IMR-90 (cell line): Measurements from ENCODE around the gene C10orf120. TPM values are rescaled to one million over a fixed set of nuclear protein-coding genes. Genes with fewer than 3 reads are reported as not detected.

Source experiments
- ATAC-seq: fragments of 200-7000 bp; cut with Tn5 transposase; 2 replicates; pipeline ENCODE4 v1.9.1; 2020; ENCODE audit warnings: low read depth, mild to moderate bottlenecking, moderate library complexity
- BruUV-seq: library from RNA; stranded (reverse); fragments of 400-500 nt; replicated peaks from 2 replicates; lab custom pipeline; 2021; lab: Mats Ljungman, UMichigan
- CTCF ChIA-PET: fragments of 300-600 bp; formaldehyde crosslinking; extraction: SDS; loops from one replicate; lab custom pipeline; 2021; ENCODE audit warnings: antibody characterized with exemption; lab: Yijun Ruan, JAX
- POLR2A ChIA-PET: fragments of 300-600 bp; sonication (Branson Sonifier 250); formaldehyde crosslinking; loops from one replicate; lab custom pipeline; 2022; ENCODE audit warnings: antibody characterized with exemption; ENCODE audit not compliant: unreplicated experiment; lab: Charles Lee
- DNase-seq: peaks from one replicate; pipeline ENCODE4 v3.0.0; 2013
- H2AFZ ChIP-seq: replicated peaks from 2 replicates; pipeline ENCODE3; 2013; ENCODE audit warnings: low read length, mild to moderate bottlenecking; ENCODE audit not compliant: poor library complexity
- H2AK5ac ChIP-seq: 2 replicates; pipeline ENCODE4 v1.6.1; 2013; ENCODE audit warnings: low read depth, low read length, inconsistent platforms
- H2AK9ac ChIP-seq: replicated peaks from 2 replicates; pipeline ENCODE3; 2013; ENCODE audit warnings: mild to moderate bottlenecking, low read depth, low read length, moderate library complexity; ENCODE audit not compliant: poor library complexity
- H2BK120ac ChIP-seq: 2 replicates; pipeline ENCODE4 v1.6.1; 2013; ENCODE audit warnings: low read depth, low read length, inconsistent platforms
- H2BK15ac ChIP-seq: 3 replicates; pipeline ENCODE4 v1.6.1; 2013; ENCODE audit warnings: low read depth, low read length, inconsistent platforms
- H2BK20ac ChIP-seq: 2 replicates; pipeline ENCODE4 v1.6.1; 2013; ENCODE audit warnings: low read depth, mild to moderate bottlenecking, inconsistent platforms, low read length, moderate library complexity
- H2BK5ac ChIP-seq: 2 replicates; pipeline ENCODE4 v1.6.1; 2013; ENCODE audit warnings: mild to moderate bottlenecking, low read depth, low read length, inconsistent platforms; ENCODE audit not compliant: poor library complexity, severe bottlenecking
- H3K14ac ChIP-seq: replicated peaks from 2 replicates; pipeline ENCODE4 v1.6.1; 2013; ENCODE audit warnings: low read depth, low read length, inconsistent platforms
- H3K18ac ChIP-seq: 2 replicates; pipeline ENCODE4 v1.6.1; 2013; ENCODE audit warnings: low read depth, low read length, control low read depth
- H3K23ac ChIP-seq: 2 replicates; pipeline ENCODE4 v1.6.1; 2013; ENCODE audit warnings: low read depth, low read length, inconsistent platforms
- H3K27ac ChIP-seq: 2 replicates; pipeline ENCODE4 v1.5.1; 2013; ENCODE audit warnings: mild to moderate bottlenecking, control low read depth, low read length; ENCODE audit not compliant: insufficient read depth
- H3K27me3 ChIP-seq: 2 replicates; pipeline ENCODE4 v1.6.1; 2013; ENCODE audit warnings: low read length; ENCODE audit not compliant: control insufficient read depth, insufficient read depth
- H3K36me3 ChIP-seq: 2 replicates; pipeline ENCODE4 v1.6.1; 2013; ENCODE audit warnings: low read length, mixed read lengths; ENCODE audit not compliant: control insufficient read depth, insufficient read depth
- H3K4ac ChIP-seq: 2 replicates; pipeline ENCODE4 v1.6.1; 2013; ENCODE audit warnings: low read depth, low read length, inconsistent platforms
- H3K4me1 ChIP-seq: 2 replicates; pipeline ENCODE4 v1.6.1; 2013; ENCODE audit warnings: low read length, mixed read lengths; ENCODE audit not compliant: control insufficient read depth, insufficient read depth
- H3K4me2 ChIP-seq: 2 replicates; pipeline ENCODE4 v1.6.1; 2013; ENCODE audit warnings: low read depth, mild to moderate bottlenecking, control low read depth, low read length, moderate library complexity
- H3K4me3 ChIP-seq: 2 replicates; pipeline ENCODE4 v1.5.1; 2013; ENCODE audit warnings: low read depth, mild to moderate bottlenecking, control low read depth, low read length, moderate library complexity; ENCODE audit not compliant: insufficient read depth
- H3K56ac ChIP-seq: 2 replicates; pipeline ENCODE4 v1.6.1; 2013; ENCODE audit warnings: low read length, inconsistent platforms; ENCODE audit not compliant: insufficient read depth; ENCODE audit errors: extremely low read depth
- H3K79me1 ChIP-seq, 2 experiments: 2 replicates each; pipeline ENCODE4 v1.6.1; 2013; ENCODE audit warnings: low read length in 2 of 2, inconsistent platforms in 1 of 2, low read depth in 1 of 2
- H3K9ac ChIP-seq: 2 replicates; pipeline ENCODE4 v1.6.1; 2013; ENCODE audit warnings: low read depth, low read length, control low read depth
- H3K9me1 ChIP-seq: 2 replicates; pipeline ENCODE4 v1.6.1; 2013; ENCODE audit warnings: low read length, inconsistent platforms; ENCODE audit not compliant: insufficient read depth
- H3K9me3 ChIP-seq: 2 replicates; pipeline ENCODE4 v1.6.1; 2013; ENCODE audit warnings: low read length; ENCODE audit not compliant: control insufficient read depth, insufficient read depth
- H4K20me1 ChIP-seq: 2 replicates; pipeline ENCODE4 v1.6.1; 2013; ENCODE audit warnings: low read length, inconsistent platforms; ENCODE audit not compliant: insufficient read depth
- H4K5ac ChIP-seq: 2 replicates; pipeline ENCODE4 v1.6.1; 2013; ENCODE audit warnings: mild to moderate bottlenecking, low read depth, low read length, control low read depth
- H4K8ac ChIP-seq, 2 experiments: 2 replicates each; pipeline ENCODE4 v1.6.1; 2013; ENCODE audit warnings: low read depth in 2 of 2, low read length in 2 of 2, control low read depth in 1 of 2, inconsistent platforms in 1 of 2
- H4K91ac ChIP-seq: 2 replicates; pipeline ENCODE4 v1.6.1; 2013; ENCODE audit warnings: low read depth, low read length, inconsistent platforms; ENCODE audit not compliant: insufficient read depth
- BHLHE40 ChIP-seq: fragments of 150-350 bp; IDR thresholded peaks from 2 replicates; pipeline ENCODE4 v1.6.1; 2016; ENCODE audit warnings: mild to moderate bottlenecking, low read depth, low read length
- CEBPB ChIP-seq: IDR thresholded peaks from 2 replicates; pipeline ENCODE4 v1.6.1; 2012; ENCODE audit warnings: low read depth, low read length, improper control_type of control experiment
- CHD1 ChIP-seq: IDR thresholded peaks from 2 replicates; pipeline ENCODE4 v1.6.1; 2012; ENCODE audit warnings: low read depth, low read length, improper control_type of control experiment
- FOS ChIP-seq: fragments of 150-350 bp; IDR thresholded peaks from 2 replicates; pipeline ENCODE4 v1.6.1; 2016; ENCODE audit warnings: low read depth, low read length
- MAFK ChIP-seq: IDR thresholded peaks from 2 replicates; pipeline ENCODE4 v1.6.1; 2012; ENCODE audit warnings: low read depth, low read length, improper control_type of control experiment
- MAZ ChIP-seq: IDR thresholded peaks from 2 replicates; pipeline ENCODE4 v1.6.1; 2012; ENCODE audit warnings: low read depth, mild to moderate bottlenecking, low read length, improper control_type of control experiment, moderate library complexity, borderline replicate concordance
- MXI1 ChIP-seq: IDR thresholded peaks from 2 replicates; pipeline ENCODE4 v1.6.1; 2012; ENCODE audit warnings: low read depth, mild to moderate bottlenecking, low read length, moderate library complexity, borderline replicate concordance
- NFE2L2 ChIP-seq: fragments of 150-350 bp; IDR thresholded peaks from 2 replicates; pipeline ENCODE4 v1.6.1; 2016; ENCODE audit warnings: low read depth, mild to moderate bottlenecking, low read length
- POLR2A ChIP-seq: IDR thresholded peaks from 2 replicates; pipeline ENCODE4 v1.6.1; 2012; ENCODE audit warnings: mild to moderate bottlenecking, low read depth, low read length
- RAD21 ChIP-seq: IDR thresholded peaks from 2 replicates; pipeline ENCODE4 v1.6.1; 2012; ENCODE audit warnings: low read length, improper control_type of control experiment
- RCOR1 ChIP-seq: IDR thresholded peaks from 2 replicates; pipeline ENCODE4 v1.6.1; 2012; ENCODE audit warnings: mild to moderate bottlenecking, low read length, improper control_type of control experiment; ENCODE audit not compliant: insufficient replicate concordance
- RFX5 ChIP-seq: IDR thresholded peaks from 2 replicates; pipeline ENCODE4 v1.8.0; 2012; ENCODE audit warnings: low read depth, mild to moderate bottlenecking, low read length, moderate library complexity
- SMC3 ChIP-seq: fragments of 150-350 bp; IDR thresholded peaks from 2 replicates; pipeline ENCODE4 v1.6.1; 2016; ENCODE audit warnings: low read depth, mild to moderate bottlenecking, antibody characterized with exemption, low read length, moderate library complexity
- WGBS, 2 experiments: methylation state at CpG; one replicate each; pipeline versions ENCODE4 v1.1.5 to v1.1.7; 2013; ENCODE audit warnings: missing lambda C conversion rate in 2 of 2; ENCODE audit not compliant: insufficient read length in 1 of 2; ENCODE audit errors: extremely low coverage in 2 of 2; 5-methylcytosine and 5-hydroxymethylcytosine counted together
- dilution Hi-C: fragments of 300-500 bp; cut with HindIII; formaldehyde crosslinking; loops from one replicate; pipeline ENCODE4 v1.14.3; 2018; ENCODE audit warnings: low sequenced_read_pairs; ENCODE audit not compliant: unreplicated experiment
- in situ Hi-C: fragments of 300-500 bp; cut with MboI; formaldehyde crosslinking; loops from 3 replicates; pipeline ENCODE4 v1.14.3; 2019; ENCODE audit warnings: low sequenced_read_pairs, inconsistent platforms, mixed read lengths
- intact Hi-C: fragments of 100-400 bp; cut with micrococcal nuclease; formaldehyde crosslinking; loops from 2 replicates; pipeline ENCODE4 v1.10.0; 2022
- polyA plus RNA-seq, 3 experiments: library from polyadenylated mRNA; depleted of rRNA; stranded (reverse); fragments of >200 nt; gene quantifications; 2 replicates each; pipeline ENCODE4 v1.2.3, GENCODE V29; 2012; ENCODE audit warnings: low replicate concordance in 1 of 3
- total RNA-seq: library from RNA; depleted of rRNA; stranded (reverse); fragments of >200 nt; gene quantifications from 2 replicates; pipeline ENCODE4 v1.2.3, GENCODE V29; 2012
- TF ChIP-seq, protein P1 (sequence below): fragments of 150-350 bp; IDR thresholded peaks from 2 replicates; pipeline ENCODE4 v1.6.1; 2017; ENCODE audit warnings: mild to moderate bottlenecking, antibody characterized with exemption, low read length, low read depth
- TF ChIP-seq, protein P2 (sequence below): fragments of 150-350 bp; IDR thresholded peaks from 2 replicates; pipeline ENCODE4 v1.6.1; 2016; ENCODE audit warnings: low read depth, mild to moderate bottlenecking, low read length, moderate library complexity, borderline replicate concordance
- TF ChIP-seq, protein P3 (sequence below): conservative IDR thresholded peaks from 2 replicates; pipeline ENCODE4 v1.5.1; 2012; ENCODE audit warnings: mild to moderate bottlenecking, low read depth, low read length, improper control_type of control experiment

C10orf120 gene
- total and polyA plus RNA-seq, 2 of the 4 experiments (the other 2 are of a cell fraction), result not detected

DNA sequence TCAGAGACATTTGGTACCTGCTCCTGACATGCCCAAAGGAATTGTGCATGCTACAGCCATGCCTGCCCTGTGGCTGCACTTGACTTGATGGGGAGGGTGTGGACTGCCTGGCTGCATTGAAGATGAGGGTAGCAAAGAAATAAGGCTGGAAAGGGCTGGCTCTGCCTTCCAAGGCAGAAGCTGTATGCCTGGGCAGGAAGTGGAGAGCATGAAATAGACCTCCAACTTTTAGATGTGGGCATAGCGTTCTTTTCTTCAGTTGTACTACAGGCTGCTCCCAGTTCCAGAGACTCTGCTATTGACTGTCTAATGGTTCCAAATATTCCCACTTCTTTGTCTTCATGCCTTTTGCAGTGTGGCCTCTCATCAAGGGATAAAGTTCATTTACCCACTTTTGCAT is 3.0 kb downstream of the C10orf120 start:
- H3K23ac ChIP-seq, result no peak overlapping the region
- no peaks in the 10 kb centered on the region for H3K36me3 ChIP-seq
- H2AK9ac ChIP-seq, result no peak overlapping the region
- no peak overlapping the region for H2AFZ ChIP-seq
- intact Hi-C loops (no loop called here), in situ Hi-C loops (no loop called here), dilution Hi-C loops (no loop called here)
- no peak overlapping the region for H4K91ac ChIP-seq
- ATAC-seq (no peak), DNase-seq (no peak)
- H2BK120ac ChIP-seq, result no peak overlapping the region
- no peak overlapping the region for H3K9ac ChIP-seq
- no peak overlapping the region for H3K56ac ChIP-seq
- no peaks in the 10 kb centered on the region for H3K9me1 ChIP-seq
- H3K27me3 ChIP-seq, result no peaks in the 10 kb centered on the region
- H3K79me1 ChIP-seq, result no peaks in the 10 kb centered on the region
- H3K4me3 ChIP-seq, result no peak overlapping the region
- H3K27ac ChIP-seq, result no peak overlapping the region
- no peak overlapping the region for H3K4ac ChIP-seq
- no CpG with 5 or more reads among the region's 1 CpG for WGBS, 2 experiments
- no peaks in the 10 kb centered on the region for H4K20me1 ChIP-seq
- H4K8ac ChIP-seq, result no peak overlapping the region
- POLR2A ChIA-PET, result no interaction called here
- H2BK5ac ChIP-seq, result no peak overlapping the region
- H3K9me3 ChIP-seq, result no peaks in the 10 kb centered on the region
- no peak overlapping the region for H3K4me2 ChIP-seq
- no peak overlapping the region for H2AK5ac ChIP-seq
- H4K5ac ChIP-seq, result no peak overlapping the region
- H3K18ac ChIP-seq, result no peak overlapping the region
- TF ChIP-seq RFX5 (no peak), BHLHE40 (no peak), NFE2L2 (no peak), RAD21 (no peak), POLR2A (no peak), FOS (no peak), MAFK (no peak), MXI1 (no peak), CHD1 (no peak), RCOR1 (no peak), SMC3 (no peak), MAZ (no peak), CEBPB (no peak)
- TF ChIP-seq, protein P1, sequence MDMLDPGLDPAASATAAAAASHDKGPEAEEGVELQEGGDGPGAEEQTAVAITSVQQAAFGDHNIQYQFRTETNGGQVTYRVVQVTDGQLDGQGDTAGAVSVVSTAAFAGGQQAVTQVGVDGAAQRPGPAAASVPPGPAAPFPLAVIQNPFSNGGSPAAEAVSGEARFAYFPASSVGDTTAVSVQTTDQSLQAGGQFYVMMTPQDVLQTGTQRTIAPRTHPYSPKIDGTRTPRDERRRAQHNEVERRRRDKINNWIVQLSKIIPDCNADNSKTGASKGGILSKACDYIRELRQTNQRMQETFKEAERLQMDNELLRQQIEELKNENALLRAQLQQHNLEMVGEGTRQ, result no peak
- TF ChIP-seq, protein P2, sequence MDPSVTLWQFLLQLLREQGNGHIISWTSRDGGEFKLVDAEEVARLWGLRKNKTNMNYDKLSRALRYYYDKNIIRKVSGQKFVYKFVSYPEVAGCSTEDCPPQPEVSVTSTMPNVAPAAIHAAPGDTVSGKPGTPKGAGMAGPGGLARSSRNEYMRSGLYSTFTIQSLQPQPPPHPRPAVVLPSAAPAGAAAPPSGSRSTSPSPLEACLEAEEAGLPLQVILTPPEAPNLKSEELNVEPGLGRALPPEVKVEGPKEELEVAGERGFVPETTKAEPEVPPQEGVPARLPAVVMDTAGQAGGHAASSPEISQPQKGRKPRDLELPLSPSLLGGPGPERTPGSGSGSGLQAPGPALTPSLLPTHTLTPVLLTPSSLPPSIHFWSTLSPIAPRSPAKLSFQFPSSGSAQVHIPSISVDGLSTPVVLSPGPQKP, result no peak
- TF ChIP-seq, protein P3, sequence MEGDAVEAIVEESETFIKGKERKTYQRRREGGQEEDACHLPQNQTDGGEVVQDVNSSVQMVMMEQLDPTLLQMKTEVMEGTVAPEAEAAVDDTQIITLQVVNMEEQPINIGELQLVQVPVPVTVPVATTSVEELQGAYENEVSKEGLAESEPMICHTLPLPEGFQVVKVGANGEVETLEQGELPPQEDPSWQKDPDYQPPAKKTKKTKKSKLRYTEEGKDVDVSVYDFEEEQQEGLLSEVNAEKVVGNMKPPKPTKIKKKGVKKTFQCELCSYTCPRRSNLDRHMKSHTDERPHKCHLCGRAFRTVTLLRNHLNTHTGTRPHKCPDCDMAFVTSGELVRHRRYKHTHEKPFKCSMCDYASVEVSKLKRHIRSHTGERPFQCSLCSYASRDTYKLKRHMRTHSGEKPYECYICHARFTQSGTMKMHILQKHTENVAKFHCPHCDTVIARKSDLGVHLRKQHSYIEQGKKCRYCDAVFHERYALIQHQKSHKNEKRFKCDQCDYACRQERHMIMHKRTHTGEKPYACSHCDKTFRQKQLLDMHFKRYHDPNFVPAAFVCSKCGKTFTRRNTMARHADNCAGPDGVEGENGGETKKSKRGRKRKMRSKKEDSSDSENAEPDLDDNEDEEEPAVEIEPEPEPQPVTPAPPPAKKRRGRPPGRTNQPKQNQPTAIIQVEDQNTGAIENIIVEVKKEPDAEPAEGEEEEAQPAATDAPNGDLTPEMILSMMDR, result no peak
- H2BK20ac ChIP-seq, result no peak overlapping the region
- no peak overlapping the region for H3K14ac ChIP-seq
- no peaks in the 10 kb centered on the region for H3K4me1 ChIP-seq
- no TSS peak for BruUV-seq
- CTCF ChIA-PET, result no interaction called here
- no peak overlapping the region for H2BK15ac ChIP-seq
